HG02678 (cell line): ENCODE results near the gene PRMT3.
A peak's percentile ranks its signal among the peaks of the same experiment; 100 is the strongest.
"Not testable (repeated sequence)": the region's sequence is repeated elsewhere in the genome, so short reads cannot be mapped to it uniquely, and the experiment has no call there.

ENCODE experiments used
- ATAC-seq: cut with Tn5 transposase; IDR thresholded peaks from one replicate; pipeline ENCODE4 v1.9.1; 2021; ENCODE audit warnings: mild to moderate bottlenecking, moderate library complexity; ENCODE audit not compliant: unreplicated experiment

The PRMT3 gene

GRCh38 chr11:20387261-20388095, at the start of gene PRMT3:
Gene PRMT3 (plus strand): TSS chr11:20387716. CDS start chr11:20387747, 31 bp downstream.
- peak; percentile 79 for ATAC-seq

- no peak for ATAC-seq
Observed at GRCh38 chr11:20342347-20343141, 45.0 kb upstream of the PRMT3 start.

DNA sequence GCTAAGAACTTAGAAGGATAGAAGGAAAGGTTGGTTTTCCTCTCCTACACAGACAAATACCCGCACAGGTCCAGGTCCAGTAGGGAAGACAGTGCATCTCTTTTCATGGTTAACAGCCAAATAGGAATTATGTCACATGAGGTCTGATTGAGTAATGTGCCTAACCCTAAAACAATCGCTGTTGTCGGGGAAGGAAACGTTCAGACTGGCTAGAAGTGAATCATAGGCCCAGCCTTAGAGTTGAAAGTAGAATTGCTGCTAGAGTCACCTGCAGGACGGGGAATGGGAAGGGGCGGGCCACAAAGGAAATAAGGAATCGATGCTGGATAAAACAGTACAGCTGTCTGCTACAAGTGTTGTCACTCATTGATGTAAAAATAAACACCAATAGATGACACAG, 36.4 kb upstream of the PRMT3 start:
- ATAC-seq: no peak

- no peak for ATAC-seq
Observed at GRCh38 chr11:20351751-20352262, 35.7 kb upstream of the PRMT3 start.

DNA sequence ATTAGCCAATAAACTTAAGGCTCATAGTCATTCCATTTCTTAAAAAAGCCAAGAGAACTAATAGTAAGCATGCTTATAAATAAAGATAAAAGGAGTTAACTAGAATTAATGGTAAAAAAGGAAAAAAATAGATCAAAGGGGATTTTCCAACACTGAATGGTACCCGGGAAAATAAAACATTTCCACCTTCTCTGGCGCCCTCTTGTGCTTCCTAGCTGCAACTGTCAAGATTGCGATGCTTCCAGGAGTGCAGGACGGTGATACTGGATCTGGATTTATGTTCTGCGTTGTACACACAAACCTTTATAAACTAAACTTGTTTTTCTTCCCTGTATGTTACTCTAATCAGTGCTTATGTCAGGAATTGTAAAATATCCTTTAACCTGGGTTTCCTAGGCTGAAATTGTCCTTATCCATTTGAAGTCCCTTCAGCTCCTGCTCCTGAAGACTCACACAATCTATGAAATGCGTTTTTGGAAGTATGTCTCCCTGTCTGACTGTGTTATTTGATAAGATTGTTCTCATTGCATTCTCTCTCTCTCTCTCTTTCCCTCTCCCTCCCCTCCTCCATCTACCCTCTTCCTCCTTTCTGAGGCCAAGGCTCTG, 33.6 kb upstream of the PRMT3 start:
- ATAC-seq: no peak

GRCh38 chr11:20355221-20356219, 32.0 kb upstream of the PRMT3 start:
- ATAC-seq: peak; percentile 85

GRCh38 chr11:20357150-20357549, 30.4 kb upstream of the PRMT3 start:
- no peak for ATAC-seq

DNA sequence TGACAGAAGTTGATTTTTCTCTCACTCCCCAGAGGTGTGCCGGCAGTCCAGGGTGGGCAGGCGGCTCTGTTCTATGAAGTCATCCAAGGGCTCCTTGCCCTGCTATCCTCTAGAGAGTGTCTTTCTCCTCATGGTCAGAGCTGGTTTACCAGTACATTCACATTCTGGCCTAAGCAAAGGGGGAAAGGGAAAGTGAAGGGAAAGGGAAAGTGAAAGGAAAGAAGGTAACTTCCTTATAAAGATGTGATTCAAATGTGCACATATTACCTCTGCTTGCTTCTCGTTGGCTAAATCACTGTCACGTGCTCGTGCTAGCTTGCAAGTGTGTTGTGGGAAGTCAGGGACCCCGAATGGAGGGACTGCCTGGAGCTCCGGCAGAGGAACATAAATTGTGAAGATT, 26.9 kb upstream of the PRMT3 start:
- ATAC-seq: no peak

DNA sequence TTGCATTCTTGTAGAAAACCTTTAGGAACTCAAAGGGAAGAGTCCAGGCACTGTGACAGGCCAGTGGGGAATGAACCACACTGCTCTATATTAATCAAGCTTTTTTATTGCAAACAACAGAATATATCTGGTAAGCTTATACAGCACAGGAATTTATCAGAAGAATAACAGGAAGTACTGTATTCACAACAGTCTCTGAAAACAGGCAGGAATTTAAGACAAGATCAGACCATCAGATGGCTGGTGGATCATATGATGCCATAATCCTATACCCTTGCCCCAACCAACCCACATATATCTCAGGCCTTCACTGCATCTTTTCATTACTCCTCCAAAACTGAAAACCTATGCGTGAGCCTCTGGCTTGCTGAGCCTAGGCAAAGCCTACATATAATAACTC, 25.0 kb upstream of the PRMT3 start:
- ATAC-seq: no peak

GRCh38 chr11:20363149-20363499, 24.4 kb upstream of the PRMT3 start:
- ATAC-seq: peak; percentile 15

- ATAC-seq: peak; percentile 96
Observed at GRCh38 chr11:20363500-20364340, 23.8 kb upstream of the PRMT3 start, which contains the start of gene HTATIP2. Gene HTATIP2 (plus strand): TSS chr11:20363714. CDS start chr11:20364238, 524 bp downstream.

- no peak for ATAC-seq
Observed at GRCh38 chr11:20364341-20364792, 23.1 kb upstream of the PRMT3 start.

- not testable (repeated sequence) for ATAC-seq
Observed at GRCh38 chr11:20365465-20365864, 22.1 kb upstream of the PRMT3 start.

DNA sequence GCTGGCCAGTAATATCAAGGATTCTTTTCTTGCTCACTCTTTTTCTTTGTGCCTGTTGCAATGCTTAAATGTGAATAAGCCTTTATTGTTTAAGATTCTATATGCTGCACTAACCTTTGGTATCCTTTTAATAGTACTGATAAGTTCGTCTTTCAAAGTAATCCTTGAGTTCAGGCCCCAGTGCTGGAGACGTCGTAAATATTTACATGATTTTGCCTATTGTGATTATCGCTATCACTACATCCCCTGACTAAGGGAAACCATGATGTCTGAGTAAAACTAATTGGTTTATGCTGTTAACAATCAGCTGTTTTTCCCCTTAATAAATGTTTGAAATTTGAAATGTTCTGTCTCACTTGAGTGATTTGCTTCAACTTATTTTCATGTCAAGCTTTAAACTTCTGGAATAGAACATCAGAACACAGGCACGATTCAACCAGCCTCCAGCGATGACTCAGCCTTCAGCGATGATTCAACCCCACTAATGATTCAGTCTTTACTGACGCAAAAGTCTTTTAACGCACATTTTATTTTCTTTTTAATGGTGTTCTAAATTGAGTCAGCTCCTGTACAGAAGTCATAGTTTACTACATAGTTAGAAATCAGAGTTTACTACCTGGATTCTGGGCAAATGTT, 20.1 kb upstream of the PRMT3 start:
- no peak for ATAC-seq

DNA sequence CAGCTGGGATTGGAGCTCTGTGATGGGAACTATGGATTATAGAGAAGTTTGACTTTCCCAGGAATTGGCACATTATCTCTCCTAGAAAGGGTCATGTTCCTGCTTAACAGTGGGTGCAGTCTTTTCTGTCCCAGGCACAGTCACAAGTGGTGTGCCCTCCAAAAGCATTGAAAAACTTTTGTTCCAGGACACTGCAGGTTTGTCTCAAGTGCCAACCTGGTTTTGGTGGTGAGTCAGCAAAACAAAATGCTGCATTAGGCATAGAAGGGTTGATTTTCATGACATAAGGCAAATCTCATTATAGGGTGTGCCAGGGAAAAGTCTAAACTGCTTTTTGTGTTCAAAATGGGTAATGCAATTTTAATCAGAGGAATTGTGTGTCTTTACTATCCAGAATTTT, 19.1 kb upstream of the PRMT3 start:
- no peak for ATAC-seq

- no peak for ATAC-seq
Observed at GRCh38 chr11:20369826-20370225, 17.7 kb upstream of the PRMT3 start.

DNA sequence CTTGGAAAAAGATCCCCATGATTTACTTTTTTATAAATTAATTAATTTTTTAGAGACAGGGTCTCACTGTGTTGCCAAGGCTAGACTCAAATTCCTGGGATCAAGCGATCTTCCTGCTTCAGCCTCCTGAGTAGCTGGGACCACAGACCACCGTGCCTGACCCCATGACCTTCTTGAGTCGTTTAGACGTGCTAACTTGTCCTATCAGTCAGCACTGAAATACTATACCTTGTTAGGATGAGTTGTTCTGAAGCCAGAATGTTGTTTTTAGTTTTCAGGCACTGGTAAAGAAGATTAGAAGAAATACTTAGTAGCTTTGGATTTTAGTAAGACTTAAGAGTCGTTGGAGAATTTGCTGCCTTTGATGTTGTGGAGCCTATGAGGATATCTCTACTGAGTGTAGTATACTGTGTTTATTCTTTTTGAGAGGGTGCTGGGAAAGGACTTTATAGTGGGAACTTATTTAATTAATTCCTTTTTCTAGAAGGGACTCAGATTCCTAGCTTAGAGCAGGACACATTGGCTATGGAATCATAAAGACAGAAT, 15.4 kb upstream of the PRMT3 start:
- ATAC-seq: no peak

- no peak for ATAC-seq
Observed at GRCh38 chr11:20373147-20373546, 14.4 kb upstream of the PRMT3 start.
